ENCODE data around the gene CAMK4.

- TF ChIP-seq POLR2A (IDR thresholded peaks at IDR 0.05) (no peak), CTCF (IDR thresholded peaks at IDR 0.05) (no peak)
Observed at GRCh38 chr5:111367115-111367514, 142.9 kb downstream of the CAMK4 start.

Data from prostate gland (tissue), 2 donors.